H9 (cell line): Measurements from ENCODE around the gene ADAR. TPM values are rescaled to one million over a fixed set of nuclear protein-coding genes. Genes with fewer than 3 reads are reported as not detected.

Experiments
- DNase-seq: peaks from one replicate; pipeline ENCODE4 v3.0.0-alpha.2; 2017
- H2AFZ ChIP-seq: one replicate; pipeline ENCODE4 v1.6.1; 2013; ENCODE audit warnings: mild to moderate bottlenecking, low read length, control low read depth, moderate library complexity
- H2AK5ac ChIP-seq: 2 replicates; pipeline ENCODE4 v1.6.1; 2013; ENCODE audit warnings: low read length, control low read depth, mixed read lengths; ENCODE audit not compliant: insufficient read length
- H2BK120ac ChIP-seq: one replicate; pipeline ENCODE4 v1.6.1; 2013; ENCODE audit warnings: low read depth, mild to moderate bottlenecking, low read length, control low read depth, inconsistent platforms; ENCODE audit not compliant: poor library complexity, severe bottlenecking
- H2BK12ac ChIP-seq: 2 replicates; pipeline ENCODE4 v1.6.1; 2013; ENCODE audit warnings: low read length, control low read depth, mixed read lengths, low read depth; ENCODE audit not compliant: insufficient read length
- H2BK15ac ChIP-seq: 2 replicates; pipeline ENCODE4 v1.6.1; 2013; ENCODE audit warnings: low read depth, low read length, control low read depth
- H2BK20ac ChIP-seq: one replicate; pipeline ENCODE4 v1.6.1; 2013; ENCODE audit warnings: low read depth, mild to moderate bottlenecking, low read length, control low read depth, inconsistent platforms; ENCODE audit not compliant: poor library complexity, severe bottlenecking
- H2BK5ac ChIP-seq: 2 replicates; pipeline ENCODE4 v1.6.1; 2013; ENCODE audit warnings: low read length, control low read depth, mixed read lengths; ENCODE audit not compliant: insufficient read length
- H3K14ac ChIP-seq: 2 replicates; pipeline ENCODE4 v1.6.1; 2013; ENCODE audit warnings: low read length, control low read depth; ENCODE audit not compliant: insufficient read depth
- H3K18ac ChIP-seq: 2 replicates; pipeline ENCODE4 v1.6.1; 2013; ENCODE audit warnings: low read depth, mild to moderate bottlenecking, mixed read lengths, low read length, control low read depth; ENCODE audit not compliant: insufficient read length
- H3K23ac ChIP-seq: 2 replicates; pipeline ENCODE4 v1.6.1; 2013; ENCODE audit warnings: low read length, control low read depth, mixed read lengths, low read depth; ENCODE audit not compliant: insufficient read length
- H3K23me2 ChIP-seq: 2 replicates; pipeline ENCODE4 v1.6.1; 2013; ENCODE audit warnings: low read depth, mild to moderate bottlenecking, mixed read lengths, low read length, control low read depth; ENCODE audit not compliant: insufficient read length, poor library complexity, severe bottlenecking
- H3K27ac ChIP-seq: 2 replicates; pipeline ENCODE4 v1.5.1; 2013; ENCODE audit warnings: low read length, control low read depth, mixed read lengths, low read depth; ENCODE audit not compliant: insufficient read length
- H3K27me3 ChIP-seq: 2 replicates; pipeline ENCODE4 v1.6.1; 2013; ENCODE audit warnings: low read length, control low read depth, inconsistent platforms; ENCODE audit not compliant: insufficient read depth
- H3K4ac ChIP-seq: 2 replicates; pipeline ENCODE4 v1.6.1; 2013; ENCODE audit warnings: low read depth, mild to moderate bottlenecking, control low read depth, inconsistent platforms, low read length, moderate library complexity
- H3K4me1 ChIP-seq: 2 replicates; pipeline ENCODE4 v1.6.1; 2013; ENCODE audit warnings: low read length, control low read depth, inconsistent platforms; ENCODE audit not compliant: insufficient read depth
- H3K4me2 ChIP-seq: 2 replicates; pipeline ENCODE4 v1.6.1; 2013; ENCODE audit warnings: low read length, control low read depth, mixed read lengths; ENCODE audit not compliant: insufficient read length, insufficient read depth
- H3K56ac ChIP-seq: 2 replicates; pipeline ENCODE4 v1.6.1; 2013; ENCODE audit warnings: low read depth, mild to moderate bottlenecking, mixed read lengths, low read length, control low read depth; ENCODE audit not compliant: insufficient read length
- H3K79me1 ChIP-seq: 2 replicates; pipeline ENCODE4 v1.6.1; 2013; ENCODE audit warnings: low read depth, mild to moderate bottlenecking, moderate library complexity, low read length, control low read depth, inconsistent platforms; ENCODE audit not compliant: insufficient read depth, poor library complexity, severe bottlenecking
- H3K79me2 ChIP-seq: 2 replicates; pipeline ENCODE4 v1.6.1; 2013; ENCODE audit warnings: low read length, control low read depth, inconsistent platforms; ENCODE audit not compliant: insufficient read depth
- H3K9ac ChIP-seq: 2 replicates; pipeline ENCODE4 v1.6.1; 2013; ENCODE audit warnings: low read length, control low read depth, mixed read lengths; ENCODE audit not compliant: insufficient read length; ENCODE audit errors: extremely low read depth
- H3K9me3 ChIP-seq: one replicate; pipeline ENCODE4 v1.6.1; 2013; ENCODE audit warnings: low read depth, low read length, inconsistent platforms; ENCODE audit not compliant: control insufficient read depth
- H3T11ph ChIP-seq: one replicate; pipeline ENCODE4 v1.6.1; 2013; ENCODE audit warnings: mild to moderate bottlenecking, low read length, control low read depth, inconsistent platforms
- H4K20me1 ChIP-seq: one replicate; pipeline ENCODE4 v1.6.1; 2013; ENCODE audit not compliant: control insufficient read depth, insufficient read length, insufficient read depth
- H4K5ac ChIP-seq: 2 replicates; pipeline ENCODE4 v1.6.1; 2013; ENCODE audit warnings: low read depth, mild to moderate bottlenecking, mixed read lengths, low read length, control low read depth; ENCODE audit not compliant: insufficient read length
- H4K8ac ChIP-seq: replicated peaks from 2 replicates; pipeline ENCODE4 v1.6.1; 2013; ENCODE audit warnings: low read length, control low read depth, mixed read lengths, low read depth; ENCODE audit not compliant: insufficient read length
- H4K91ac ChIP-seq: 2 replicates; pipeline ENCODE4 v1.6.1; 2013; ENCODE audit warnings: low read depth, mild to moderate bottlenecking, moderate library complexity, mixed read lengths, low read length, control low read depth; ENCODE audit not compliant: insufficient read length
- H3K27ac Mint-ChIP-seq, 3 experiments: 2 replicates in 2 of 3; 3 replicates in 1 of 3; pipeline ENCODE4 v1.8.0; 2020 to 2021; ENCODE audit warnings: mixed read lengths in 3 of 3, mild to moderate bottlenecking in 1 of 3, moderate library complexity in 1 of 3
- H3K27me3 Mint-ChIP-seq: 2 replicates; pipeline ENCODE4 v1.8.0; 2021; ENCODE audit warnings: low read depth, mild to moderate bottlenecking, moderate library complexity, mixed read lengths
- H3K36me3 Mint-ChIP-seq, 3 experiments: 2 replicates in 2 of 3; 3 replicates in 1 of 3; pipeline ENCODE4 v1.8.0; 2020 to 2021; ENCODE audit warnings: low read depth in 3 of 3, mixed read lengths in 3 of 3; ENCODE audit not compliant: insufficient read depth in 1 of 3
- H3K4me1 Mint-ChIP-seq, 2 experiments: 2 replicates each; pipeline ENCODE4 v1.8.0; 2020; ENCODE audit warnings: mixed read lengths in 2 of 2
- H3K4me3 Mint-ChIP-seq, 2 experiments: 2 replicates in 1 of 2; 3 replicates in 1 of 2; pipeline ENCODE4 v1.8.0; 2020 to 2021; ENCODE audit warnings: mild to moderate bottlenecking in 2 of 2, mixed read lengths in 2 of 2, moderate library complexity in 1 of 2
- H3K9me3 Mint-ChIP-seq, 2 experiments: 2 replicates in 1 of 2; 3 replicates in 1 of 2; pipeline ENCODE4 v1.8.0; 2020; ENCODE audit warnings: mild to moderate bottlenecking in 2 of 2, mixed read lengths in 2 of 2, moderate library complexity in 1 of 2
- WGBS: extraction: QIAGEN DNeasy Blood & Tissue Kit; methylation state at CpG from one replicate; pipeline ENCODE4 v1.1.7; 2013; ENCODE audit warnings: missing lambda C conversion rate, low lambda C conversion rate, mixed read lengths; ENCODE audit not compliant: insufficient read length; ENCODE audit errors: extremely low coverage; 5-methylcytosine and 5-hydroxymethylcytosine counted together
- total RNA-seq: library from RNA; stranded (reverse); gene quantifications from 2 replicates; pipeline ENCODE4 v1.2.1, GENCODE V29; 2021
- TF ChIP-seq, protein P1 (sequence below): fragments of 200-600 bp; sonication (generic); conservative IDR thresholded peaks from 3 replicates; pipeline ENCODE4 v1.8.0; 2021; ENCODE audit warnings: antibody characterized with exemption, mild to moderate bottlenecking

ADAR gene
- total RNA-seq, 1 experiment from 2014 or later = 236 TPM

DNA sequence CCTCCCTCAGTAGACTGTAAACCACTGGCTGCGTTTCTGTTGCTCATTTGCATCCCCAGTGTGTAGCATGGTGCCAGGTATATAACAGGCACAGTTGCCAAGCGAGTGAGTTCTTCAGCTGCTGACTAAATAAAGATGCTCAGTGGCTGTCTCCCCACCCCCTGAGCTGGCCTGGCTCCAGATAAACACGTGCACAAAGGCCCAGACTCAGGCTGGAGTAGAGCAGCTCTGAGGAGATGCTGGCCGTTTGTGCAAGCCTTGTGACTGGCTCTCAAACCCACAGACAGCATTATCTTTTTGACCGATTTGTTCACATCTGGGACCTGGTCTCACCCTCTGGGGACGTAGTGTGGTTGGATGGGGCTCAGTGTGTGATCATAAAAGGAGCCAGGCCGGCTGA lies 33.3 kb downstream of the ADAR start:
- H3K36me3 Mint-ChIP-seq = peaks cover 15 to 19% (median 18%) of the 10 kb centered on the region in 3 experiments; a peak in 6 of 7 replicates
- Histone ChIP-seq H4K5ac (no peak overlapping the region), H3K56ac (no peak overlapping the region), H3K9ac (no peak overlapping the region), H3K14ac (no peak overlapping the region), H2BK5ac (no peak overlapping the region), H3K79me1 (no peaks in the 10 kb centered on the region), H3K23me2 (no peaks in the 10 kb centered on the region), H2AK5ac (no peak overlapping the region), H3K4me1 (no peaks in the 10 kb centered on the region), H3K4me2 (no peak overlapping the region), H3K27me3 (no peaks in the 10 kb centered on the region), H3K79me2 (no peaks in the 10 kb centered on the region), H3K18ac (no peak overlapping the region), H2BK12ac (no peak overlapping the region), H4K8ac (no peak overlapping the region), H4K91ac (no peak overlapping the region), H3K23ac (no peak overlapping the region), H3T11ph (no peak overlapping the region), H3K9me3 (no peaks in the 10 kb centered on the region), H2BK120ac (no peak overlapping the region), H3K4ac (no peak overlapping the region), H2BK20ac (no peak overlapping the region), H4K20me1 (no peaks in the 10 kb centered on the region), H2BK15ac (no peak overlapping the region), H3K27ac (no peak overlapping the region), H2AFZ (no peak overlapping the region)
- no peak for DNase-seq
- TF ChIP-seq, protein P1, sequence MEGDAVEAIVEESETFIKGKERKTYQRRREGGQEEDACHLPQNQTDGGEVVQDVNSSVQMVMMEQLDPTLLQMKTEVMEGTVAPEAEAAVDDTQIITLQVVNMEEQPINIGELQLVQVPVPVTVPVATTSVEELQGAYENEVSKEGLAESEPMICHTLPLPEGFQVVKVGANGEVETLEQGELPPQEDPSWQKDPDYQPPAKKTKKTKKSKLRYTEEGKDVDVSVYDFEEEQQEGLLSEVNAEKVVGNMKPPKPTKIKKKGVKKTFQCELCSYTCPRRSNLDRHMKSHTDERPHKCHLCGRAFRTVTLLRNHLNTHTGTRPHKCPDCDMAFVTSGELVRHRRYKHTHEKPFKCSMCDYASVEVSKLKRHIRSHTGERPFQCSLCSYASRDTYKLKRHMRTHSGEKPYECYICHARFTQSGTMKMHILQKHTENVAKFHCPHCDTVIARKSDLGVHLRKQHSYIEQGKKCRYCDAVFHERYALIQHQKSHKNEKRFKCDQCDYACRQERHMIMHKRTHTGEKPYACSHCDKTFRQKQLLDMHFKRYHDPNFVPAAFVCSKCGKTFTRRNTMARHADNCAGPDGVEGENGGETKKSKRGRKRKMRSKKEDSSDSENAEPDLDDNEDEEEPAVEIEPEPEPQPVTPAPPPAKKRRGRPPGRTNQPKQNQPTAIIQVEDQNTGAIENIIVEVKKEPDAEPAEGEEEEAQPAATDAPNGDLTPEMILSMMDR = no peak
- no peaks in the 10 kb centered on the region for H3K9me3 Mint-ChIP-seq
- H3K27ac Mint-ChIP-seq = peak overlapping the region in 2 of 3 experiments; percentile 8 to 36; a peak in 1 of 7 replicates
- H3K4me1 Mint-ChIP-seq = peaks cover 20 to 29% of the 10 kb centered on the region in 2 experiments
- H3K4me3 Mint-ChIP-seq = no peak overlapping the region
- no peaks in the 10 kb centered on the region; the same call in none of the 2 replicates for H3K27me3 Mint-ChIP-seq
- WGBS = no CpG with 5 or more reads among the region's 7 CpGs
